Dermis lymphatic vessel endothelial cell (primary cell): ENCODE data around the gene PTPN23. TPM values are rescaled to one million over a fixed set of nuclear protein-coding genes. Genes with fewer than 3 reads are reported as not detected.

Experiments used
- total RNA-seq: library from RNA; depleted of rRNA; stranded (reverse); fragments of >200 nt; gene quantifications from 2 replicates; pipeline ENCODE4 v1.2.1, GENCODE V29; 2014

Gene PTPN23, protein sequence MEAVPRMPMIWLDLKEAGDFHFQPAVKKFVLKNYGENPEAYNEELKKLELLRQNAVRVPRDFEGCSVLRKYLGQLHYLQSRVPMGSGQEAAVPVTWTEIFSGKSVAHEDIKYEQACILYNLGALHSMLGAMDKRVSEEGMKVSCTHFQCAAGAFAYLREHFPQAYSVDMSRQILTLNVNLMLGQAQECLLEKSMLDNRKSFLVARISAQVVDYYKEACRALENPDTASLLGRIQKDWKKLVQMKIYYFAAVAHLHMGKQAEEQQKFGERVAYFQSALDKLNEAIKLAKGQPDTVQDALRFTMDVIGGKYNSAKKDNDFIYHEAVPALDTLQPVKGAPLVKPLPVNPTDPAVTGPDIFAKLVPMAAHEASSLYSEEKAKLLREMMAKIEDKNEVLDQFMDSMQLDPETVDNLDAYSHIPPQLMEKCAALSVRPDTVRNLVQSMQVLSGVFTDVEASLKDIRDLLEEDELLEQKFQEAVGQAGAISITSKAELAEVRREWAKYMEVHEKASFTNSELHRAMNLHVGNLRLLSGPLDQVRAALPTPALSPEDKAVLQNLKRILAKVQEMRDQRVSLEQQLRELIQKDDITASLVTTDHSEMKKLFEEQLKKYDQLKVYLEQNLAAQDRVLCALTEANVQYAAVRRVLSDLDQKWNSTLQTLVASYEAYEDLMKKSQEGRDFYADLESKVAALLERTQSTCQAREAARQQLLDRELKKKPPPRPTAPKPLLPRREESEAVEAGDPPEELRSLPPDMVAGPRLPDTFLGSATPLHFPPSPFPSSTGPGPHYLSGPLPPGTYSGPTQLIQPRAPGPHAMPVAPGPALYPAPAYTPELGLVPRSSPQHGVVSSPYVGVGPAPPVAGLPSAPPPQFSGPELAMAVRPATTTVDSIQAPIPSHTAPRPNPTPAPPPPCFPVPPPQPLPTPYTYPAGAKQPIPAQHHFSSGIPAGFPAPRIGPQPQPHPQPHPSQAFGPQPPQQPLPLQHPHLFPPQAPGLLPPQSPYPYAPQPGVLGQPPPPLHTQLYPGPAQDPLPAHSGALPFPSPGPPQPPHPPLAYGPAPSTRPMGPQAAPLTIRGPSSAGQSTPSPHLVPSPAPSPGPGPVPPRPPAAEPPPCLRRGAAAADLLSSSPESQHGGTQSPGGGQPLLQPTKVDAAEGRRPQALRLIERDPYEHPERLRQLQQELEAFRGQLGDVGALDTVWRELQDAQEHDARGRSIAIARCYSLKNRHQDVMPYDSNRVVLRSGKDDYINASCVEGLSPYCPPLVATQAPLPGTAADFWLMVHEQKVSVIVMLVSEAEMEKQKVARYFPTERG (N-terminal part only)
- total RNA-seq = 14.2 and 15.3 TPM in 2 replicates

DNA sequence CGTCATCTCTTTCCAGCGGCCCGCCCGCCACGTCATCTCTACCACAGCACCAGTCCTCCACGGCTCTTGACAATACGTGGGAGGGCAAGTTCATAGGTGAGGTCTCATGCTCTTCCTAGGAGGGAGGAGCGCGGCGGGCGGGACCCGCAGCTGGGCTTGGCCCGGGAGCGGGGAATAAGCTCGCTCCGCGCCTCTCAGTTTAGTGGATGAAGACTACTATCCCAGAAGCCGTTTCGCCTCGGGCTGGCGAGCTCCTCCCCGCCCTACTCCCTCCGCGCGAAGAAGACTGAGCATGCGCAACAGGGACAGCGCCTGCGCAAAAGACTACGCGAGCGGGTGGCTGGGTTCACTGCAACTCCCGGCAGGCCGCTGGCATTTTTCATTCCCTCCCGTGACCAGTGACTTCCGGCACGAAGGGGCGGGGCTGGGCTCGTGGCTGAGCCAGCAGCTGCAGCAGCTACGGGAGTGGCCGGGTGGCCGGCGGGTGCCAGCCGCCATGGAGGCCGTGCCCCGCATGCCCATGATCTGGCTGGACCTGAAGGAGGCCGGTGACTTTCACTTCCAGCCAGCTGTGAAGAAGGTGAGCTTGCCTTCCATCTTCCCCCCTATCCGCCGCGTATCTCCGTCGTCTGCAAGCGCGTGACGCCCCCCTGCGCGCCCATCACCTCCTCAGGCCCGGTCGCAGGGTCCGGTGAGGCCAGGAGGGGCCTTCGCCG is at the start of gene PTPN23:
Gene PTPN23, plus strand, starts transcription at position 421 of the 716 bp plus-strand sequence. Its CDS starts 76 bp downstream, at position 497.

Other genes with a start within 250 kb of the PTPN23 start
- 26.8 and 34.3 TPM in 2 replicates for gene SETD2, start 216.9 kb upstream of the PTPN23 start, total RNA-seq
- 10.3 and 10.9 TPM in 2 replicates for gene KIF9, start 98.2 kb upstream of the PTPN23 start, total RNA-seq
- gene KLHL18, start 98.1 kb upstream of the PTPN23 start, total RNA-seq = 15.1 and 18.5 TPM in 2 replicates
- 39.7 and 46.6 TPM in 2 replicates for gene SCAP, start 94.9 kb downstream of the PTPN23 start, total RNA-seq
- 32.1 and 35.2 TPM in 2 replicates for gene ELP6, start 132.7 kb downstream of the PTPN23 start, total RNA-seq
- 0.11 and 0.26 TPM in 2 replicates for gene CSPG5, start 197.8 kb downstream of the PTPN23 start, total RNA-seq